H1 (cell line): ENCODE data around the gene PRSS53. TPM values are rescaled to one million over a fixed set of nuclear protein-coding genes. Genes with fewer than 3 reads are reported as not detected.
A peak's percentile ranks its signal among the peaks of the same experiment; 100 is the strongest.

Source experiments
- CTCF ChIA-PET: fragments of 300-600 bp; sonication (Branson Sonifier 250); formaldehyde crosslinking; loops from one replicate; lab custom pipeline; 2021; ENCODE audit not compliant: partially characterized antibody; lab: Charles Lee
- POLR2A ChIA-PET: fragments of 300-600 bp; sonication (Branson Sonifier 250); formaldehyde crosslinking; loops from one replicate; lab custom pipeline; 2021; ENCODE audit warnings: inconsistent platforms; ENCODE audit not compliant: partially characterized antibody; lab: Charles Lee
- DNase-seq, 2 experiments: peaks; one replicate each; pipeline versions ENCODE4 v3.0.0 to v3.0.0-alpha.2; 2010 to 2022; ENCODE audit warnings: low spot score in 2 of 2, low read depth in 1 of 2, mixed read lengths in 1 of 2
- FAIRE-seq: peaks from 2 replicates; lab custom pipeline; 2011; peaks lifted over from hg19 to GRCh38; lab: Jason Lieb, UNC
- H2AFZ ChIP-seq: 2 replicates; pipeline ENCODE4 v1.8.1; 2012; ENCODE audit warnings: low read length, inconsistent platforms
- H2AK5ac ChIP-seq: 2 replicates; pipeline ENCODE4 v1.6.1; 2013; ENCODE audit warnings: low read depth, low read length
- H2BK120ac ChIP-seq: replicated peaks from 2 replicates; pipeline ENCODE3; 2013; ENCODE audit warnings: low read depth, low read length, inconsistent platforms
- H2BK12ac ChIP-seq: 2 replicates; pipeline ENCODE4 v1.6.1; 2013; ENCODE audit warnings: low read depth, low read length
- H2BK15ac ChIP-seq: 2 replicates; pipeline ENCODE4 v1.6.1; 2013; ENCODE audit warnings: low read length
- H2BK20ac ChIP-seq: 2 replicates; pipeline ENCODE4 v1.6.1; 2013; ENCODE audit warnings: low read length
- H2BK5ac ChIP-seq: 2 replicates; pipeline ENCODE4 v1.6.1; 2013; ENCODE audit warnings: low read depth, low read length
- H3K14ac ChIP-seq: 2 replicates; pipeline ENCODE4 v1.6.1; 2013; ENCODE audit warnings: inconsistent platforms; ENCODE audit not compliant: insufficient read length
- H3K18ac ChIP-seq: 2 replicates; pipeline ENCODE4 v1.6.1; 2013; ENCODE audit warnings: low read length; ENCODE audit errors: extremely low read depth
- H3K23ac ChIP-seq: 2 replicates; pipeline ENCODE4 v1.6.1; 2013; ENCODE audit warnings: inconsistent platforms; ENCODE audit not compliant: insufficient read length
- H3K23me2 ChIP-seq: 2 replicates; pipeline ENCODE4 v1.6.1; 2013; ENCODE audit warnings: low read depth, low read length
- H3K27ac ChIP-seq: 2 replicates; pipeline ENCODE4 v1.6.1; 2011; ENCODE audit warnings: low read depth, low read length, inconsistent platforms
- H3K27me3 ChIP-seq, 4 experiments: replicated peaks in 1 of 4; 1 replicate in 1 of 4; 2 replicates in 3 of 4; pipeline versions ENCODE4 v1.6.1 to v1.8.1; 2011 to 2013; ENCODE audit warnings: low read length in 3 of 4, mild to moderate bottlenecking in 3 of 4, inconsistent platforms in 2 of 4, mixed read lengths in 2 of 4, moderate library complexity in 1 of 4; ENCODE audit not compliant: control insufficient read depth in 3 of 4, insufficient read depth in 3 of 4; ENCODE audit errors: extremely low read depth in 1 of 4
- H3K36me3 ChIP-seq, 4 experiments: 2 replicates each; pipeline versions ENCODE4 v1.6.1 to v1.8.1; 2011 to 2013; ENCODE audit warnings: mild to moderate bottlenecking in 4 of 4, low read length in 3 of 4, moderate library complexity in 2 of 4, control low read depth in 1 of 4, inconsistent platforms in 1 of 4; ENCODE audit not compliant: insufficient read depth in 4 of 4, control insufficient read depth in 2 of 4
- H3K4ac ChIP-seq: replicated peaks from 2 replicates; pipeline ENCODE3; 2013; ENCODE audit warnings: low read length, low read depth, mixed read lengths, inconsistent platforms; ENCODE audit not compliant: insufficient read length
- H3K4me1 ChIP-seq, 4 experiments: replicated peaks in 1 of 4; 1 replicate in 1 of 4; 2 replicates in 3 of 4; pipeline versions ENCODE4 v1.6.1 to v1.8.1; 2011 to 2013; ENCODE audit warnings: low read length in 3 of 4, inconsistent platforms in 2 of 4, mixed read lengths in 1 of 4; ENCODE audit not compliant: insufficient read depth in 4 of 4, control insufficient read depth in 3 of 4
- H3K4me2 ChIP-seq, 2 experiments: 2 replicates each; pipeline versions ENCODE4 v1.6.1 to v1.8.1; 2011 to 2013; ENCODE audit warnings: low read depth in 2 of 2, low read length in 2 of 2, control low read depth in 1 of 2, inconsistent platforms in 1 of 2, mild to moderate bottlenecking in 1 of 2; ENCODE audit not compliant: insufficient read depth in 1 of 2
- H3K4me3 ChIP-seq, 4 experiments: fragments of 200-600, 300-600 bp in 1 of 4; sonication (generic), shearing (Covaris generic), sonication (Bioruptor Twin) in 1 of 4; 2 replicates each; pipeline versions ENCODE4 v1.5.1 to v1.8.1; 2011 to 2016; ENCODE audit warnings: low read length in 4 of 4, low read depth in 3 of 4, control low read depth in 2 of 4, inconsistent platforms in 2 of 4, mild to moderate bottlenecking in 2 of 4, mixed read lengths in 1 of 4, moderate library complexity in 1 of 4; ENCODE audit not compliant: insufficient read depth in 2 of 4; ENCODE audit errors: extremely low read depth in 1 of 4
- H3K56ac ChIP-seq: replicated peaks from 2 replicates; pipeline ENCODE3; 2013; ENCODE audit warnings: low read depth, mild to moderate bottlenecking, mixed read lengths, low read length, inconsistent platforms; ENCODE audit not compliant: insufficient read length
- H3K79me1 ChIP-seq: 2 replicates; pipeline ENCODE4 v1.6.1; 2013; ENCODE audit warnings: low read depth, low read length, control low read depth
- H3K79me2 ChIP-seq, 2 experiments: 2 replicates each; pipeline versions ENCODE4 v1.6.1 to v1.8.1; 2012 to 2013; ENCODE audit warnings: low read length in 2 of 2, mild to moderate bottlenecking in 2 of 2, inconsistent platforms in 1 of 2; ENCODE audit not compliant: insufficient read depth in 2 of 2, control insufficient read depth in 1 of 2
- H3K9ac ChIP-seq, 4 experiments: replicated peaks in 1 of 4; 1 replicate in 1 of 4; 2 replicates in 3 of 4; pipeline versions ENCODE4 v1.6.1 to v1.8.1; 2011 to 2013; ENCODE audit warnings: low read depth in 3 of 4, low read length in 3 of 4, control low read depth in 2 of 4, mild to moderate bottlenecking in 2 of 4, moderate library complexity in 2 of 4, inconsistent platforms in 1 of 4; ENCODE audit errors: extremely low read depth in 1 of 4
- H3K9me3 ChIP-seq, 2 experiments: 2 replicates each; pipeline versions ENCODE4 v1.6.1 to v1.8.1; 2012 to 2013; ENCODE audit warnings: mild to moderate bottlenecking in 2 of 2, moderate library complexity in 2 of 2, control low read depth in 1 of 2, inconsistent platforms in 1 of 2, low read depth in 1 of 2, low read length in 1 of 2, mixed read lengths in 1 of 2; ENCODE audit not compliant: insufficient read depth in 2 of 2
- H4K20me1 ChIP-seq, 2 experiments: replicated peaks in 1 of 2; 2 replicates each; pipeline versions ENCODE3 to v1.8.1; 2011 to 2013; ENCODE audit warnings: inconsistent platforms in 2 of 2, low read length in 2 of 2, mild to moderate bottlenecking in 1 of 2; ENCODE audit not compliant: insufficient read depth in 2 of 2, control insufficient read depth in 1 of 2
- H4K5ac ChIP-seq: 2 replicates; pipeline ENCODE4 v1.6.1; 2013; ENCODE audit warnings: low read length, low read depth, mixed read lengths, inconsistent platforms; ENCODE audit not compliant: insufficient read length
- H4K8ac ChIP-seq: 2 replicates; pipeline ENCODE4 v1.8.0; 2013; ENCODE audit warnings: mild to moderate bottlenecking, moderate library complexity, low read length, inconsistent platforms; ENCODE audit not compliant: insufficient read depth; ENCODE audit errors: extremely low read depth
- H4K91ac ChIP-seq: replicated peaks from 2 replicates; pipeline ENCODE3; 2013; ENCODE audit warnings: low read length, mixed read lengths, inconsistent platforms; ENCODE audit not compliant: insufficient read length
- ASH2L ChIP-seq: fragments of 200-600, 300-600 bp; sonication (generic); IDR thresholded peaks from one replicate; pipeline ENCODE4 v1.7.1; 2017; ENCODE audit warnings: low read length
- BRCA1 ChIP-seq: IDR thresholded peaks from 2 replicates; pipeline ENCODE4 v1.6.1; 2012; ENCODE audit warnings: low read depth, low read length, improper control_type of control experiment
- CBX5 ChIP-seq: fragments of 300-800, 300-1000 bp; sonication (generic); IDR thresholded peaks from 2 replicates; pipeline ENCODE4 v1.7.1; 2016; ENCODE audit warnings: antibody characterized with exemption, low read length, low read depth
- CBX8 ChIP-seq: fragments of 300-800, 300-1000 bp; sonication (generic); IDR thresholded peaks from 2 replicates; pipeline ENCODE4 v1.7.1; 2016; ENCODE audit warnings: low read depth, low read length, borderline replicate concordance
- CTBP2 ChIP-seq: IDR thresholded peaks from 2 replicates; pipeline ENCODE4 v1.7.0; 2011; ENCODE audit warnings: borderline replicate concordance, mild to moderate bottlenecking, moderate library complexity, mixed read lengths, low read length; ENCODE audit not compliant: insufficient read depth, insufficient read length
- FOSL1 ChIP-seq: IDR thresholded peaks from 2 replicates; pipeline ENCODE4 v1.6.1; 2011; ENCODE audit warnings: mild to moderate bottlenecking, low read depth, low read length, moderate library complexity; ENCODE audit not compliant: insufficient read depth
- NANOG ChIP-seq: IDR thresholded peaks from 2 replicates; pipeline ENCODE4 v1.6.1; 2011; ENCODE audit warnings: low read length, low read depth, mild to moderate bottlenecking, inconsistent platforms; ENCODE audit not compliant: insufficient read depth, poor library complexity, severe bottlenecking
- RBBP5 ChIP-seq: IDR thresholded peaks from 2 replicates; pipeline ENCODE4 v1.7.1; 2012; ENCODE audit warnings: low read depth, mild to moderate bottlenecking, inconsistent platforms, low read length, moderate library complexity, borderline replicate concordance
- SIRT6 ChIP-seq: IDR thresholded peaks from one replicate; pipeline ENCODE4 v1.7.1; 2012; ENCODE audit warnings: low read length, inconsistent platforms
- WGBS, 2 experiments: shearing (Covaris generic) in 1 of 2; methylation state at CpG; one replicate each; pipeline versions ENCODE4 v1.1.6 to v1.1.7; 2013 to 2015; ENCODE audit warnings: low lambda C conversion rate in 2 of 2, mixed read lengths in 2 of 2, inconsistent platforms in 1 of 2, low coverage in 1 of 2, missing lambda C conversion rate in 1 of 2; ENCODE audit not compliant: insufficient replicate concordance in 2 of 2, insufficient coverage in 1 of 2, insufficient read length in 1 of 2; ENCODE audit errors: extremely low coverage in 1 of 2, missing lambda C conversion rate in 1 of 2; 5-methylcytosine and 5-hydroxymethylcytosine counted together
- polyA plus RNA-seq, 7 experiments: library from polyadenylated mRNA; depleted of rRNA in 3 of 7; stranded (reverse) in 5 of 7; unstranded in 2 of 7; fragments of >200 nt in 5 of 7; fragments of 200-250 nt in 2 of 7; gene quantifications; 1 replicate in 5 of 7; 2 replicates in 1 of 7; 4 replicates in 1 of 7; pipeline versions ENCODE4 v1.2.1 to v1.2.3, GENCODE V29; 2011 to 2013; ENCODE audit warnings: missing spikeins in 2 of 7, mixed read lengths in 2 of 7
- total RNA-seq: library from RNA; stranded (reverse); fragmentation: NEBNext Ultra II Directional; extraction: Animal tissue kit (Norgen Biotek cat#: 25700); gene quantifications from 2 replicates; pipeline ENCODE4 v1.2.1, GENCODE V29; 2021
- TF ChIP-seq, protein P1 (sequence below): IDR thresholded peaks from 2 replicates; pipeline ENCODE4 v1.6.1; 2012; ENCODE audit warnings: low read length, inconsistent platforms

Gene PRSS53
- total and polyA plus RNA-seq, 2 of the 8 experiments (the other 6 are each of a cell fraction or from before 2014, with no cell fraction given) = 1.7 to 2.6 TPM

DNA sequence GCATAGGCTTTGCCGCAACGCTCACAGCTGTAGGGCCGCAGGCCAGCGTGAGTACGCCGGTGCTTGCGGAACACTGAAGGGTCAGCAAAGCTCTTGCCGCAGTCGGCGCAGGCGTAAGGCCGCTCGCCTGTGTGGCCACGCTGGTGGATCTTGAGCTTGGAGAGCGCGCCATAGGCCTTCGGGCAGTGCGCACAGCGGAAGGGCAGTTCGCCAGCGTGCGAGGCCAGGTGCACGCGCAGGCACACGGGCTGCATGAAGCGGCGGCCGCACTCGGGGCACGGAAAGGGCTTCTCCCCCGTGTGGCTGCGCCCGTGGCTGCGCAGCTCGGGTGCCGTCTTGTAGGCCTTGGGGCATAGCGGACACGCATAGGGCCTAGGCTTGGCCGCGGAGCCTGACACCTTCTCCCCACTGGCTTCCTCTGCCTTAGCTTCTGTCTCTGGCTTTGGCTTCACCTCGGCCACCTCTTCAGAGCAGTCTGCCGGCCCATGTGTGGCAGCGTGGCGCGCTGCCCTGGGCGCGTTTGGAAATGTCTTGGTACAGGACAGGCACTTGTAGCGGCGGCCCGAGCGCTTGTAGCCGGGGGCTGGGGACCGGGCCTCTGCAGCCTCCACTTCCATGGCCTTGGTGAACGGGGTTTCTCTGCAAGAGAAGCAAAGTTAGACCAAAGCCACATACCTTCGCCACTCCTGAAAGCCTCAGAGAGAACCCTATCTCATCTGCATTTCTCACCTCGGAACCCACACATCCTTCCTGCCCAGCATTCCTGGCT, 24.7 kb downstream of the PRSS53 start:
- Histone ChIP-seq H3K18ac (no peak overlapping the region), H3K23ac (no peak overlapping the region), H3K79me1 (peaks cover 8% of the 10 kb centered on the region; the same call in 1 of the 2 replicates), H3K9ac (no peak overlapping the region), H3K14ac (no peak overlapping the region), H3K27ac (no peak overlapping the region), H3K4me3 (no peak overlapping the region), H4K8ac (0 out of 2 replicates have a peak overlapping the region, but pooled peaks have one; percentile 5), H4K5ac (no peak overlapping the region), H3K56ac (no peak overlapping the region), H2BK15ac (no peak overlapping the region), H3K4ac (no peak overlapping the region), H2BK120ac (no peak overlapping the region), H3K4me1 (no peaks in the 10 kb centered on the region), H3K79me2 (peaks cover 0 to 29% of the 10 kb centered on the region in 2 experiments; a peak in 2 of 4 replicates), H2AFZ (no peak overlapping the region), H2AK5ac (no peak overlapping the region), H3K36me3 (peaks cover 6 to 28% (median 14%) of the 10 kb centered on the region in 4 experiments; a peak in 6 of 8 replicates), H2BK5ac (no peak overlapping the region), H2BK12ac (no peak overlapping the region), H4K20me1 (peaks cover 0 to 15% of the 10 kb centered on the region in 2 experiments), H3K27me3 (no peaks in the 10 kb centered on the region), H3K4me2 (no peak overlapping the region), H2BK20ac (no peak overlapping the region), H4K91ac (no peak overlapping the region), H3K9me3 (no peaks in the 10 kb centered on the region), H3K23me2 (no peaks in the 10 kb centered on the region; the same call in 1 of the 2 replicates)
- DNase-seq (no peak), FAIRE-seq (no peak)
- ChIA-PET CTCF (interaction anchor here (0.7 to 2.3 kb wide), 4 partner anchors 14 to 86 kb away, joined by 3 to 7 read pairs (median 5); no protein-coding TSS in a partner anchor), POLR2A (interaction anchor here (0.7 to 2.3 kb wide), 9 partner anchors 10 to 116 kb away, joined by 3 to 10 read pairs (median 3); partner anchors contain the start of genes FUS, KAT8, ZNF646 and ZNF668)
- WGBS, 2 experiments = 96% methylated on average over 56 of the region's 56 CpGs; no CpG with 5 or more reads in 1 of the 2 experiments
- TF ChIP-seq CBX5 (no peak), CBX8 (no peak), NANOG (no peak), SIRT6 (no peak), ASH2L (no peak), RBBP5 (no peak), FOSL1 (no peak), BRCA1 (no peak), CTBP2 (no peak)
- TF ChIP-seq, protein P1, sequence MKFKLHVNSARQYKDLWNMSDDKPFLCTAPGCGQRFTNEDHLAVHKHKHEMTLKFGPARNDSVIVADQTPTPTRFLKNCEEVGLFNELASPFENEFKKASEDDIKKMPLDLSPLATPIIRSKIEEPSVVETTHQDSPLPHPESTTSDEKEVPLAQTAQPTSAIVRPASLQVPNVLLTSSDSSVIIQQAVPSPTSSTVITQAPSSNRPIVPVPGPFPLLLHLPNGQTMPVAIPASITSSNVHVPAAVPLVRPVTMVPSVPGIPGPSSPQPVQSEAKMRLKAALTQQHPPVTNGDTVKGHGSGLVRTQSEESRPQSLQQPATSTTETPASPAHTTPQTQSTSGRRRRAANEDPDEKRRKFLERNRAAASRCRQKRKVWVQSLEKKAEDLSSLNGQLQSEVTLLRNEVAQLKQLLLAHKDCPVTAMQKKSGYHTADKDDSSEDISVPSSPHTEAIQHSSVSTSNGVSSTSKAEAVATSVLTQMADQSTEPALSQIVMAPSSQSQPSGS = no peak
